ENCODE measurements around the gene SLC2A13. TPM values are rescaled to one million over a fixed set of nuclear protein-coding genes. Genes with fewer than 3 reads are reported as not detected.

Gene SLC2A13
- polyA plus RNA-seq, 1 donor (not counting 4 experiments of a cell fraction or from before 2014, with no cell fraction given), result 1.1 TPM

DNA sequence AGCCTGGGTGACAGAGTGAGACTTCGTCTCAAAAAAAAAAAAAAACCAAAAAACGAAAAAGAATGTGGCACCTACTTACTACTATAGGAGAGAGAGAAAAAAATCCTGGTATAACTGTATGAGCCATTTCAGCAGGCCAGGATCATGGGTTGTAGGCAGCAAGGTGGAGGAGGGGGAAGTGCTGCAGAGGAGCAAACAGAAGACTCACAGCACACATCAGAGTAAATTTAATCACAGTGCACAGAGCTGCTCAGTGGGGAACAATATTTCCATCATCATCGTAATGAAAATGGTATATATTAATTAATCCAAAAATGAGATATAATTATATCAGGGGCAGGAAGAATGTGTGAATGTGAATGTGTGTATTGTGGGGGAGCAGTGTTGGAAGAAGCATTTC, 175.8 kb downstream of the SLC2A13 start:
- no peak for TF ChIP-seq EZH2 (IDR thresholded peaks at IDR 0.05; ENCODE audit: low read length)
- TF ChIP-seq, protein P1, sequence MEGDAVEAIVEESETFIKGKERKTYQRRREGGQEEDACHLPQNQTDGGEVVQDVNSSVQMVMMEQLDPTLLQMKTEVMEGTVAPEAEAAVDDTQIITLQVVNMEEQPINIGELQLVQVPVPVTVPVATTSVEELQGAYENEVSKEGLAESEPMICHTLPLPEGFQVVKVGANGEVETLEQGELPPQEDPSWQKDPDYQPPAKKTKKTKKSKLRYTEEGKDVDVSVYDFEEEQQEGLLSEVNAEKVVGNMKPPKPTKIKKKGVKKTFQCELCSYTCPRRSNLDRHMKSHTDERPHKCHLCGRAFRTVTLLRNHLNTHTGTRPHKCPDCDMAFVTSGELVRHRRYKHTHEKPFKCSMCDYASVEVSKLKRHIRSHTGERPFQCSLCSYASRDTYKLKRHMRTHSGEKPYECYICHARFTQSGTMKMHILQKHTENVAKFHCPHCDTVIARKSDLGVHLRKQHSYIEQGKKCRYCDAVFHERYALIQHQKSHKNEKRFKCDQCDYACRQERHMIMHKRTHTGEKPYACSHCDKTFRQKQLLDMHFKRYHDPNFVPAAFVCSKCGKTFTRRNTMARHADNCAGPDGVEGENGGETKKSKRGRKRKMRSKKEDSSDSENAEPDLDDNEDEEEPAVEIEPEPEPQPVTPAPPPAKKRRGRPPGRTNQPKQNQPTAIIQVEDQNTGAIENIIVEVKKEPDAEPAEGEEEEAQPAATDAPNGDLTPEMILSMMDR (optimal IDR thresholded peaks at IDR 0.05 in 1 of 3, IDR thresholded peaks at IDR 0.05 in 1 of 3, conservative IDR thresholded peaks at IDR 0.05 in 1 of 3; ENCODE audit: extremely low read depth in 1 of 3, insufficient read depth in 2 of 3, low read length in 3 of 3), result no peak
- Histone ChIP-seq H3K4me3 (ENCODE audit: control insufficient read depth in 2 of 3, extremely low read depth in 1 of 3, insufficient read depth in 2 of 3, low read depth in 1 of 3, low read length in 3 of 3) (no peak overlapping the region), H3K9me1 (ENCODE audit: control insufficient read depth, extremely low read depth, insufficient read depth, low read length) (no peaks in the 10 kb centered on the region), H3K4me2 (ENCODE audit: control insufficient read depth, extremely low read depth, insufficient read depth, low read depth, low read length) (no peak overlapping the region), H3K9me3 (ENCODE audit: control insufficient read depth, low read depth, low read length) (no peaks in the 10 kb centered on the region), H3K36me3 (ENCODE audit: control insufficient read depth in 2 of 2, extremely low read depth in 1 of 2, insufficient read depth in 2 of 2, low read length in 2 of 2) (no peaks in the 10 kb centered on the region), H3K79me2 (ENCODE audit: control insufficient read depth, insufficient read depth, low read length) (no peaks in the 10 kb centered on the region), H3K4me1 (ENCODE audit: control insufficient read depth, extremely low read depth, insufficient read depth, low read length) (no peaks in the 10 kb centered on the region), H4K20me1 (ENCODE audit: control insufficient read depth, extremely low read depth, insufficient read depth, low read length) (no peaks in the 10 kb centered on the region), H3K27ac (ENCODE audit: control insufficient read depth, insufficient read depth, low read length) (no peak overlapping the region), H2AFZ (ENCODE audit: control insufficient read depth, low read length) (no peak overlapping the region), H3K27me3 (ENCODE audit: control insufficient read depth, extremely low read depth, insufficient read depth, low read length) (no peaks in the 10 kb centered on the region), H3K9ac (ENCODE audit: control insufficient read depth, extremely low read depth, insufficient read depth, low read length) (no peak overlapping the region)
- dilution Hi-C loops (cut with MboI; ENCODE audit: extremely low pct_ligation_motif_present, low sequenced_read_pairs), result no loop called here
- FAIRE-seq (no peak), DNase-seq (ENCODE audit: low read depth, low spot score) (no peak)

DNA sequence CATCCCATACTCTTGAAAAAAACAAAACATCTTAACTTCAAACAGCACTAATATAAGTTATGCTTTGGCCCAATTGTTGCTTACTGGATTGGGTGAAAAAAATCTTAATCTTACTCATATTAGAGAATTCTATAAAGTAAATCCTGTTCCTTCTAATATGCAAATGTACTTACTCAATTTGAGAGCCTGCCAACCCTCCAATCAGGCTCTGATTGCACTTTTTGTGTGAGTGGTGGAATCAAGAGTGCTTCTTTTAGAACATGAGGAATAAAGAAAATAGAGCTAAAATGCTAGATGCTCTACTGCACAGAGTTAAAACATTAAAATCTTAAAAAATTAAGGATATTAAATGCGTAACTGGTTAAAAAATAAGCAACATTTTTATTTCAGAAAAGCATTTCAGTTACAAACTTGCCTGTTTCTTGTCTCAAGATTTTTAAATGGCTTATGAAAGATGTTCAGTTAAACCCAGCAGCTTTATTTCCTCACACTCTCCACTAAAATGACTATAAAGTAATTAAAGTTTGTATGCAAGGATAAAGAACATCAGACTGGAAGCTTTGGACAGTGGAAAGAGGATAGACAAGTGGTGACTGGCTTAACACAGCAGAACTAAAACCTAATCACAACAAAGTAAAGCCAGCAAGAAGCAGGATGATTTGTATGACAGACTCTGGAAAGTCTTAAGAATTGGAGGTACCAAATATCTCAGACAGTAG, 177.5 kb downstream of the SLC2A13 start:
- H3K4me1 ChIP-seq (ENCODE audit: control insufficient read depth, extremely low read depth, insufficient read depth, low read length), result no peaks in the 10 kb centered on the region
- no peak overlapping the region for H3K27ac ChIP-seq (ENCODE audit: control insufficient read depth, insufficient read depth, low read length)
- DNase-seq (ENCODE audit: low read depth, low spot score) (no peak), FAIRE-seq (no peak)
- H3K9me1 ChIP-seq (ENCODE audit: control insufficient read depth, extremely low read depth, insufficient read depth, low read length), result no peaks in the 10 kb centered on the region
- dilution Hi-C loops (cut with MboI; ENCODE audit: extremely low pct_ligation_motif_present, low sequenced_read_pairs), result no loop called here
- H3K79me2 ChIP-seq (ENCODE audit: control insufficient read depth, insufficient read depth, low read length), result no peaks in the 10 kb centered on the region
- H3K9ac ChIP-seq (ENCODE audit: control insufficient read depth, extremely low read depth, insufficient read depth, low read length), result no peak overlapping the region
- H3K9me3 ChIP-seq (ENCODE audit: control insufficient read depth, low read depth, low read length), result no peaks in the 10 kb centered on the region
- no peak for TF ChIP-seq EZH2 (IDR thresholded peaks at IDR 0.05; ENCODE audit: low read length)
- TF ChIP-seq, protein P1 (optimal IDR thresholded peaks at IDR 0.05 in 1 of 3, IDR thresholded peaks at IDR 0.05 in 1 of 3, conservative IDR thresholded peaks at IDR 0.05 in 1 of 3; ENCODE audit: extremely low read depth in 1 of 3, insufficient read depth in 2 of 3, low read length in 3 of 3), result no peak
- H3K36me3 ChIP-seq (ENCODE audit: control insufficient read depth in 2 of 2, extremely low read depth in 1 of 2, insufficient read depth in 2 of 2, low read length in 2 of 2), result no peaks in the 10 kb centered on the region
- H4K20me1 ChIP-seq (ENCODE audit: control insufficient read depth, extremely low read depth, insufficient read depth, low read length), result no peaks in the 10 kb centered on the region
- no peak overlapping the region for H3K4me3 ChIP-seq (ENCODE audit: control insufficient read depth in 2 of 3, extremely low read depth in 1 of 3, insufficient read depth in 2 of 3, low read depth in 1 of 3, low read length in 3 of 3)
- no peak overlapping the region for H2AFZ ChIP-seq (ENCODE audit: control insufficient read depth, low read length)
- H3K27me3 ChIP-seq (ENCODE audit: control insufficient read depth, extremely low read depth, insufficient read depth, low read length), result no peaks in the 10 kb centered on the region
- H3K4me2 ChIP-seq (ENCODE audit: control insufficient read depth, extremely low read depth, insufficient read depth, low read depth, low read length), result no peak overlapping the region

All from keratinocyte (primary cell).